ENCODE measurements around the gene ARHGEF25.
"Not testable (repeated sequence)": the region's sequence is repeated elsewhere in the genome, so short reads cannot be mapped to it uniquely, and the experiment has no call there.

- TF ChIP-seq, protein P1, sequence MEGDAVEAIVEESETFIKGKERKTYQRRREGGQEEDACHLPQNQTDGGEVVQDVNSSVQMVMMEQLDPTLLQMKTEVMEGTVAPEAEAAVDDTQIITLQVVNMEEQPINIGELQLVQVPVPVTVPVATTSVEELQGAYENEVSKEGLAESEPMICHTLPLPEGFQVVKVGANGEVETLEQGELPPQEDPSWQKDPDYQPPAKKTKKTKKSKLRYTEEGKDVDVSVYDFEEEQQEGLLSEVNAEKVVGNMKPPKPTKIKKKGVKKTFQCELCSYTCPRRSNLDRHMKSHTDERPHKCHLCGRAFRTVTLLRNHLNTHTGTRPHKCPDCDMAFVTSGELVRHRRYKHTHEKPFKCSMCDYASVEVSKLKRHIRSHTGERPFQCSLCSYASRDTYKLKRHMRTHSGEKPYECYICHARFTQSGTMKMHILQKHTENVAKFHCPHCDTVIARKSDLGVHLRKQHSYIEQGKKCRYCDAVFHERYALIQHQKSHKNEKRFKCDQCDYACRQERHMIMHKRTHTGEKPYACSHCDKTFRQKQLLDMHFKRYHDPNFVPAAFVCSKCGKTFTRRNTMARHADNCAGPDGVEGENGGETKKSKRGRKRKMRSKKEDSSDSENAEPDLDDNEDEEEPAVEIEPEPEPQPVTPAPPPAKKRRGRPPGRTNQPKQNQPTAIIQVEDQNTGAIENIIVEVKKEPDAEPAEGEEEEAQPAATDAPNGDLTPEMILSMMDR (conservative IDR thresholded peaks at IDR 0.05; ENCODE audit: low read depth, low read length), result not testable (repeated sequence)
- TF ChIP-seq EZH2 (IDR thresholded peaks at IDR 0.05; ENCODE audit: borderline replicate concordance, low read depth, low read length, poor library complexity, severe bottlenecking), result not testable (repeated sequence)
These were observed 25.5 kb downstream of the ARHGEF25 start for GRCh38 chr12:57636731-57637130.
